Stimulated activated CD8-positive, alpha-beta memory T cell treated with anti-CD3 and anti-CD28 coated beads, Interleukin-2, amount 100 ng/mL, for 48 hours (primary cell): ENCODE results near the gene FOXB1.

ENCODE experiments used
- DNase-seq, 2 donors: peaks; one replicate each; pipeline ENCODE4 v3.0.0-alpha.2; 2020; ENCODE audit warnings: low read depth in 2 of 2

FOXB1 gene

DNA sequence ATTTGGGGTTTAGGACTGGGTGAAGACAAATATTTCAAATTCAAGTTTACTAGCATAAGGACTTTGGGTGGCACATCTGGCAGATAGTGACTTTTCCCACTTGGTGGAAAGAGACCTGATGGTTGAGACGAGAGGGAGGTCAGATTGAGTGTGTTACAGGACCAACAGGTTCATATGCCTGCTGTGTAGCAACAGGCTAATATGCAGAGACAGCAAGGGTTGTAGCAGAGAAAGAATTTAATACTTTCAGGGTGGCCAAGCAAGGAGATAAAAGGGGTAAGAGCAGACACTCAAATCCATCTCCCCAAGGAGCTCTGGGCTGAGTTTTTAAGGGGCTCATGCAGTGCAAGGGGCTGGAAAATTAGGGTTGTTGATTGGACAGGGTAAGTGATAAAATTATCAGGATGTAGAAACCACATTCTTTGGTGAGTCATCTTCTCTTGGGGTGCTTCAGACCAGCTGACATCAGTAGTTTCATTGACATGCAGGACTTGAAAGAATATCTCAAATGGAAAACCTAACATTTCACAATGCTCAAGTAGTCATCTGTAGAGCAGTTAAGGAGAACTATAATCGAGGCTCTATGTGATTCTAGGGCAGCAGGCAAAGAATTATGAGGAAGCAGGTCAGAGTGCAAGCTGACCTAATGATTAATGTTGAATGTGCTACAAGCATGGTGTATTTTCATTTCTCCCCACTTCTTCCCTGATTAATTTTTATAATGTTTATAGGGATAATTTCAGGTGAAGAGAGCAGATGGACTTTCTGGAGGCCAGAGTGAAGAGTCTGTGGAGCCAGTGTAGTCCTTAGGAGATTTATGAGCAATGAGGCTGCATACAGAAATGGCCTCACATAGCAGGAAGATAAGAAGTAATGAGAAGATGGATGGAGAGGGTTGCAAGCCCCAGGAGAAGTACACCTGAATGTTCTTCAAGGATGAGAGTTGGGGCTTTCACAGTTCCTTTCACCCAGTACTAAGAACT is 13.7 kb downstream of the FOXB1 start:
- no peak for DNase-seq

GRCh38 chr15:60020736-60021135 is 16.6 kb downstream of the FOXB1 start:
- DNase-seq = no peak

DNA sequence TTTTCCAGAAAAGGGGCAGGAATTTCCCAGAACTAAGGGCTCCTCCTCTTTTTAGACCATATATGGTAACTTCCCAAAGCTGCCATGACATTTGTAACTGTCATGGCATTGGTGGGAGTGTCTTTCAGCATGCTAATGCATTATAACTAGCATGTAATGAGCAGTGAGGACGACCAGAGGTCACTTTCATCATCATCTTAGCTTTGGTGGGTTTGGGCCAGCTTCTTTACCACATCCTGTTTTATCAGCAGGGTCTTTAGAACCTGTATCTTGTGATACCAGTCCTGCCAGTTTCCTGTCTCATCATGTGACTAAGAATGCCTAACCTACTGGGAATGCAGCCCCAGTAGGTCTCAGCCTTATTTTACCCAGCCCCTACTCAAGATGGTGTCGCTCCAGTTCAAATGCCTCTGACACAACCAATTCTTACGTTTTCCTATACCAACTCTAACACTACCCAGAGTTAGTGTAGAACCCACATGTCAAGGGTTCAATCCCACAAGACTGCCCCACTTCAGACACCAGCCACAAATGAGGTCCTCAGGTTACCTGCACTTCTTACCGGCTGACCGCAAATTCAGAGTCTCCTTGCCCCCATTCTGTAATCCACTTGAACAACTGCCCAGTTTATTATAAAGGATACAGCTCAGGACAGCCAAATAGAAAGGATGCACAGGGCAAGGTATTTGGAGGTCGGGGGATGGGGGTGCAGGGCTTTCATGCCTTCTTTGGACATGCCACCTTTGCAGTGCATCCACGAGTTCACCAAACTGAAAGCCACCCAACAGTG is 17.7 kb downstream of the FOXB1 start:
- no peak for DNase-seq

DNA sequence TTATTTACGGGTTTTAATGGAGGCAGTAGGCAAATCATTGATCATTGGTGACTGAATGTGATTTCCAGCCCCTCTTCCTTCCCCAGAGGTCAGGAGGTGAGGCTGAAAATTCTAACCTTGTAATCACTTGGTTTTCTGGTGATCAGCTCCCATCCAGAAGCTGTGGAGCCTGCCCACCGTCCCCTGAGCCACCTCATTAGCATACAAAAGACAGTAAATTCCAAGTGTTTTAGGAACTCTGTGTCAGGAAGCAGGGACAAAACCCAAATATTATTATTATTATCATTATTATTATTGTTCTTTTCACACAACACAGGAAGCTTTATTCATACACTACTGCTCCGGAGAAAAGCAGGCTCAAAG is 18.2 kb downstream of the FOXB1 start:
- no peak for DNase-seq

- DNase-seq = no peak
These were observed 22.4 kb downstream of the FOXB1 start for GRCh38 chr15:60026555-60026954.

DNA sequence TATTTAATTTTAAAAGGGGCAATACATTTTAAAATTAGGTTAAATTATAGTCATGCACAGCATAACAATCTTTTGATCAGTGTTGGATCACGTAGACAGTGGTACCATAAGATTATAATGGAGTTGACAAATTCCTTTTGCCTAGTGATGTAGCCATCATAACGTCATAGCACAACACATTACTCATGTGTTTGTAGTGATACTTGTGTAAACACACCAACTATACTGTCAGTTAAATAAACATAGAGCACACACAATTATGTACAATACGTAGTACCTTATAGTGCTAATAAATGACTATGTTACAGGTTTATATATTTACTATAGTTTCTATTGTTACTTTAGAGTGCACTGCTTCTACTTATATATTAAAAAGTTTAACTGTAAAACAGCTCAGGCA is 31.2 kb downstream of the FOXB1 start:
- DNase-seq = no peak

DNA sequence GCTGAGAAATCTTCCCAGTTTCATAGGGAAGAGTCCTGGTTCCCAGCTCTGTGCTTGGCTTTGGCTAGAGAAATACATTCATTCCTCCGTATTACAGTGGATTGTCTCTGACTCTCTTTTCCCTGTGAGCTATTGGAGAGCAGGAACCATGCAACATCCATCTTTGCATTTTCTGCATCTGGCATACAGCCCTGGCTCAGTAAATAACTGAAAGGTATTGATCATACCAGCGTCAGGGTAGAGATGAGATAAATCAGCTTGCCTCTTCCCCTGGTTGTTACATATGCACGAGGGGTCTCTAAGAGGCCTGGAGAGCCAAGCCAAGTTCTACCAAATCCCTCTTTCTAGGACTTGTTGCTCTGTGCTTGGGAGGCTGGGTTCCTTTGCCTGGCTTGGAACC is 35.2 kb downstream of the FOXB1 start:
- DNase-seq = no peak

GRCh38 chr15:60043744-60044435 is 39.8 kb downstream of the FOXB1 start:
- no peak for DNase-seq

DNA sequence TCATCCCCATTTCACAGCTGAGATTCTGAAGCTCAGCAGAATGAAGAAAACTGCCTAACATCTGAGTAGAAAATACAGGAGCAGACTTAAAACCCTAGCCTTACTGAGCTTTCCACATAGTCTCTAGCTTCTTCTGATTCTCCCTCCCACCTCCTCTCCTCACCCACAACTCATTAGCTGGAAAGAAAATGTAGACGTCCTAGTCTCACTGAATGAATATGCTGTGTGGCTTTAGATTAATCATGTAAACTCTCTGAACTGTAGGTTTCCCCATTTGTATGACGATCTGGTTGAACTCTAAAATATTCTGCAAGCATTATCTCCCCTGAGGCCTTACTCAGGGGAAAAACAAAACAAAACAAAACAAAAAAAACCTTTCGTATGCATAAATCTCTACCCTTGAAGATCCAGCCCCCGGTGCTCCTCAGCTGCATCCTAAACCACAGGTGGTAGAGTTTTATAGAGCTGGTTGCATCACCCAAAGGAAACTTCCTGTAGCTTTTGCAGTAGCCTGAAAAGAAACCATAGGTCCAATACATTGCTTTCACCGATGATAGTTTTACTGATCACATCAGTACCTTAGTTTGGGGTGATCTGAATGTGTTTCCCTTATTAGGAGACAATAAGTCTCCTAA is 40.6 kb downstream of the FOXB1 start:
- no peak for DNase-seq

GRCh38 chr15:60047701-60048100 is 43.6 kb downstream of the FOXB1 start:
- no peak for DNase-seq

- DNase-seq = no peak
These were observed 45.8 kb downstream of the FOXB1 start for GRCh38 chr15:60049948-60050347.

GRCh38 chr15:60052796-60053195 is 48.7 kb downstream of the FOXB1 start:
- no peak for DNase-seq

DNA sequence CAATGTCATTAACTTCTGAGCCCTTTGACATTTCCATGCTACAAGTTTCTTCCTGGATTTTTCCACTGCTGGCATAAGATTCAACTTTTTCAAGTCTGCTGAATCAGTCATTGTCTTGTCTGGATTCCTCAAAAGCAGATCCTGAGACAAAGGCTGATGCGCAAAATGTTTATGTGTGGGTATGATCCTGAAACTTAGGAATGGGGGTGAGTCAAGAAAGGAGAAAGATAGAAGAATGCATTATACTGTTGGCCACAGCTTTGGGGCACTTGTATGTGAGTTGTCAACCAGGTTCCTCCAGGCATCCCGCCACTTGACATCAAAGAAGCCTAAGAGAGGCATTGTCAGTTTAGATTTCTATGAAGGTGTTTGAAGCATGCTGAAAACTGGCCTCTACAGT is 50.4 kb downstream of the FOXB1 start:
- DNase-seq = no peak
